GOT3 (cell line): ENCODE data around the gene ARHGAP35.

ENCODE experiments used
- DNase-seq: peaks from one replicate; lab custom pipeline; 2025; ENCODE audit warnings: mixed read lengths; lab: John Stamatoyannopoulos, UW

ARHGAP35 gene

DNA sequence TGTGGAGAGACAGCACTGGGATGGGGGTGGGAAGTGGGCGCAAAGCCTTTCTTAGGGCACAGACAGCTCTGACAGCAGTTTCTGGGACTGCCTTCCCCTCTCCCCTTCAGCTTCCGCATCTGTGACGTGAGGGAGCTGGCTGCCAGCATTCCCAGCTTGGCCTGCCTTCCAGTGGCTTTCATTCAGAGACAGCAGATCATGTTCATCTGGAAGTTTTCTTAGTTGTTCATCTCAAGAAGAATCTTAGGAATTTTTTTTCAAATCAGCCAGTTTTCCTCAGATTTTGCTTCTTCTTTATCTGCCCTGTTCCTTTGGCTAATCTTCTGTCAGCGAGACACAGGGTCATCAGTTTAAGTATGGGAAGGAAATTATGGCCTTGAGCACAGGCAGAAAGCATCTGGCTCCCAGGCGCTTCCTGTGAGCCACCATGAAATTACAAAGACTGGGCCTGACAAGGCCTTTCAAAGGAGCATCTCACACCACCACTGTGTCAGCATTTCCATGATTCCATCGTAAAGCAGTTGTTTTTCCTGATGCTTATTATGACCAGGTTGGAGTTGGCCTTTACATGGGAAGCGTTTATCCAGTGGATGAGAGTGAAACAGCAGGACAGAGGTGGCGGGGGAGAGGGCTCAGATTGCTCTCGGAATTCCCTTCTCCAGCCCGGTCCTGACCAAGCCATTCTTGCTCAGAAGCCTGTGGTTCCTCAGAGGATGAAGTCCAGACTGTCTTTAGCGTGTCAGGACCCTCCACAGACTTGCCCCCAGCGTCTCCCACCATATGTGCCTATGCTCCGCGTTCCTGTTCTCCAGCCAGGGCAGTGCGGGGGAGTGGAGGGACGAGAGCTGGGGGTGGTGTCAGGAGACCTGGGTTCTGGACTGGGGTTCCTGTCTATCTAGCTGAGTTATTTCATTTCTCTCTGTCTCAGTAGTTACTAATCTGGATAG lies 43.6 kb downstream of the ARHGAP35 start:
- no peak for DNase-seq

DNA sequence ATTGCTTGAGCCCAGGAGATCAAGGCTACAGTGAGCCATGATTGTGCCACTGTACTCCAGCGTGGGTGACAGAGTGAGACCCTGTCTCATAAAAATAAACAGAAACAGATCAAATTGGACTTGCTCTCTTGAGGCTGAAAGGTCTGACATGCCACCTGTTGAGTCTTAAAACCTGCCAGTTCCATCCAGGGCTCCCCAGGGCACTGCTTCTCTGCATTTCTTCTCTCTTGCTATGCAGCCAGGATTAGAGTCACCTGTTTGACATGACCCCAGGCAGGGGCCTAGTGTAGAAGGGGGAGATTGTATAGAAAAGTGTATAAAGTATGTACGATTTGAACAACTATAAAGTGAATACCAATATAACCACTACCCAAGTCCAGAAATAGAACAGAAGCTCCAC lies 45.4 kb downstream of the ARHGAP35 start:
- DNase-seq, result no peak

DNA sequence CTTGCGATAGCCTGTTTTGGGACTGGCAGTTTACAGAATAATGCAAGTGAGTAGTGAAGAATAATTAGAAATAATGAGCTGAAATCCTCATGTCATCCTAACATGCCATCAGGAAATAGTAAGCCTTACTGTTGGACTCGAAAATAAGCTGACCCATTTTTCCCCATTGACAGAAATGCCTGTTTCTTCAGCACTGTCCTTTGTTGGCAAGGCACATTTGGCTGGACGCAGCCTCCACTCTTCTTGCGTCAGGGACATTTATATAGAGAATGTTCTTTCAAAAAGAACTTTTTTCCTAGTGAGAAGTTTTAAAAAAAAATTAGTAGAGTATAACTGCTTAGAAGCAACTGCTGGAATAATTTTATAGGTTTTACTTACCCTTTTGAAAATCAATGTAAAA lies 47.1 kb downstream of the ARHGAP35 start:
- DNase-seq, result no peak

DNA sequence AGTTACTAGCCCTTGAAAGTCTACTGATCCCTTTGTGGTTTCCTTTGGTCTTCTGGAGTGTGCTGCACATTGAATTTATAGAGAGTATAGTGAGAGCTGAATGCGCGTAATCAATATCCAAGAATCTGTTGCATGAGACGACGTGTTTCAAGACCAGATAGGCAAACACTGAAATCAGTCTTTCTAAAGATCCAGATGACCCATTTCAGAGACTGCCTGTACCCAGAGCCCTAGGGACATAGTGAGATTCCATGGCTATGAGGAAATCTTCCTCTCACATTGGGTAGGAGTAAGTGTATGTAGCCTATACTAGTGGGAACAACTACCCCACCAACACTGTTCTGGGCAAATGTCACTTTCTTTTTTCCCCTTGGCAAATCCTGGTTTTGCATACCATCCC lies 48.6 kb downstream of the ARHGAP35 start:
- no peak for DNase-seq
